ENCODE data around the gene PLD5. TPM values are rescaled to one million over a fixed set of nuclear protein-coding genes. Genes with fewer than 3 reads are reported as not detected.
A peak's percentile ranks its signal among the peaks of the same experiment; 100 is the strongest.

The PLD5 gene
- total RNA-seq, 1 donor from 2014 or later = 0.39 TPM

- no peak for DNase-seq
Observed at GRCh38 chr1:242055749-242056320, 468.7 kb downstream of the PLD5 start.

GRCh38 chr1:242043165-242043564 is 481.3 kb downstream of the PLD5 start:
- DNase-seq = no peak

- DNase-seq = no peak
Observed at GRCh38 chr1:242034392-242034791, 490.1 kb downstream of the PLD5 start.

GRCh38 chr1:242033447-242033846 is 491.1 kb downstream of the PLD5 start:
- peak; percentile 18 for DNase-seq

Small RNA genes lying within 50 kb of the gene (small RNA-seq; reads per million reads assigned to genes)
- gene AL360271.2 (ENCODE audit: low replicate concordance) (not detected), gene RN7SKP12 (ENCODE audit: low replicate concordance) (not detected)
